H1 (cell line): ENCODE results near the gene HTD2. TPM values are rescaled to one million over a fixed set of nuclear protein-coding genes. Genes with fewer than 3 reads are reported as not detected.

Experiments
- ASH2L ChIP-seq: fragments of 200-600, 300-600 bp; sonication (generic); IDR thresholded peaks from one replicate; pipeline ENCODE4 v1.7.1; 2017; ENCODE audit warnings: low read length
- CHD7 ChIP-seq: fragments of 300-600 bp; sonication (generic); IDR thresholded peaks from 2 replicates; pipeline ENCODE4 v1.7.1; 2012; ENCODE audit warnings: low read length, moderate library complexity, mild to moderate bottlenecking, inconsistent platforms; ENCODE audit not compliant: insufficient replicate concordance
- E2F6 ChIP-seq: IDR thresholded peaks from 2 replicates; pipeline ENCODE4 v1.6.1; 2012; ENCODE audit warnings: inconsistent platforms
- EGR1 ChIP-seq: IDR thresholded peaks from 2 replicates; pipeline ENCODE4 v1.6.1; 2011; ENCODE audit warnings: low read depth, low read length, borderline replicate concordance
- JUN ChIP-seq: IDR thresholded peaks from 2 replicates; pipeline ENCODE4 v1.6.1; 2011; ENCODE audit warnings: low read depth, mild to moderate bottlenecking, improper control_type of control experiment, low read length
- SRF ChIP-seq: IDR thresholded peaks from 2 replicates; pipeline ENCODE4 v1.6.1; 2011; ENCODE audit warnings: mild to moderate bottlenecking, low read depth, low read length, moderate library complexity
- polyA plus RNA-seq, 7 experiments: library from polyadenylated mRNA; depleted of rRNA in 3 of 7; stranded (reverse) in 5 of 7; unstranded in 2 of 7; fragments of >200 nt in 5 of 7; fragments of 200-250 nt in 2 of 7; gene quantifications; 1 replicate in 5 of 7; 2 replicates in 1 of 7; 4 replicates in 1 of 7; pipeline versions ENCODE4 v1.2.1 to v1.2.3, GENCODE V29; 2011 to 2013; ENCODE audit warnings: missing spikeins in 2 of 7, mixed read lengths in 2 of 7
- total RNA-seq: library from RNA; stranded (reverse); fragmentation: NEBNext Ultra II Directional; extraction: Animal tissue kit (Norgen Biotek cat#: 25700); gene quantifications from 2 replicates; pipeline ENCODE4 v1.2.1, GENCODE V29; 2021

The HTD2 gene
- total and polyA plus RNA-seq, 2 of the 8 experiments (the other 6 are each of a cell fraction or from before 2014, with no cell fraction given) = 8.8 to 10.8 TPM

GRCh38 chr3:58334506-58334884 is 28.2 kb downstream of the HTD2 start (continued):
- TF ChIP-seq SRF (no peak), EGR1 (no peak), CHD7 (no peak), ASH2L (no peak), JUN (no peak), E2F6 (no peak)
